Measurements from ENCODE around the gene SNAPC2. TPM values are rescaled to one million over a fixed set of nuclear protein-coding genes. Genes with fewer than 3 reads are reported as not detected.
"Not testable (repeated sequence)": the region's sequence is repeated elsewhere in the genome, so short reads cannot be mapped to it uniquely, and the experiment has no call there.

Gene SNAPC2
- total RNA-seq, 2 donors from 2014 or later, result 14.1 to 16.5 TPM

DNA sequence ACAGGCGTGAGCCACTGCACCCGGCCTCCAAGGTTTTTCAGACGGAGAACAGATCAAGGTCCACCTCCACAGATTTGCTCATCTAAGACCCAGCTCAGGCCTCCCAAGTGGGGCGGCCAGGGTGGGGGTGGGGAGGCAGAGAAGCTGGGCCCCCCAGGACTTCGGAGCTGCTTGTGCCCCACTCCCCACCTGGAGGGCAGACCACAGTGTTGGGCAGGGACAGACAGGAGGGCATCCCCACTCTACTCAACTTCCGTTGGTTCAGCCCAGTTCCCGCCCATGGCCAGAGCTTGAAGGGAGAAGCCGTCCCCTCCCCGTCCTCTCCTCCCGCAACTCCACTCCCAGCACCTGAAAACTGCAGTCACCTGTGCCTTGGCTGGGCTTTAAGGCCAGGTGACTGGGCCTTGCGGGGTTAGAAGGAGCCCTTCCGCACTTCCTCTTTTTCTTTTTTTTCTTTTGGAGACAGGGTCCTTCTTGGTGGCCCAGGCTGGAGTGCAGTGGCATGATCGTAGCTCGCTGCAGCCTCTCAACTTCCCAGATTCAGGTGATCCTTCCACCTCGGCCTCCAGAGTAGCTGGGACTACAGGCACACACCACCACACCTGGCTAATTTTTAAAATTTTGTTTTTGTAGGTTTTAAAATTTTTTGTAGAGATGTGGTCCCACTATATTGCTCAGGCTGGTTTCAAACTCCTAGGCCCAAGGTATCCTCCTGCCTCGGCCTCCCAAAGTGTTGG, 32.6 kb upstream of the SNAPC2 start:
- H3K9me3 ChIP-seq, result no peaks in the 10 kb centered on the region
- no peak for DNase-seq (ENCODE audit: low spot score)
- peaks cover 0 to 6% of the 10 kb centered on the region in 2 donors for H3K27me3 ChIP-seq
- H3K4me3 ChIP-seq, result no peak overlapping the region
- H3K4me1 ChIP-seq, result peaks cover 0 to 9% of the 10 kb centered on the region in 2 donors
- TF ChIP-seq, protein P1, sequence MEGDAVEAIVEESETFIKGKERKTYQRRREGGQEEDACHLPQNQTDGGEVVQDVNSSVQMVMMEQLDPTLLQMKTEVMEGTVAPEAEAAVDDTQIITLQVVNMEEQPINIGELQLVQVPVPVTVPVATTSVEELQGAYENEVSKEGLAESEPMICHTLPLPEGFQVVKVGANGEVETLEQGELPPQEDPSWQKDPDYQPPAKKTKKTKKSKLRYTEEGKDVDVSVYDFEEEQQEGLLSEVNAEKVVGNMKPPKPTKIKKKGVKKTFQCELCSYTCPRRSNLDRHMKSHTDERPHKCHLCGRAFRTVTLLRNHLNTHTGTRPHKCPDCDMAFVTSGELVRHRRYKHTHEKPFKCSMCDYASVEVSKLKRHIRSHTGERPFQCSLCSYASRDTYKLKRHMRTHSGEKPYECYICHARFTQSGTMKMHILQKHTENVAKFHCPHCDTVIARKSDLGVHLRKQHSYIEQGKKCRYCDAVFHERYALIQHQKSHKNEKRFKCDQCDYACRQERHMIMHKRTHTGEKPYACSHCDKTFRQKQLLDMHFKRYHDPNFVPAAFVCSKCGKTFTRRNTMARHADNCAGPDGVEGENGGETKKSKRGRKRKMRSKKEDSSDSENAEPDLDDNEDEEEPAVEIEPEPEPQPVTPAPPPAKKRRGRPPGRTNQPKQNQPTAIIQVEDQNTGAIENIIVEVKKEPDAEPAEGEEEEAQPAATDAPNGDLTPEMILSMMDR (IDR thresholded peaks at IDR 0.05), result no peak
- no peaks in the 10 kb centered on the region for H3K36me3 ChIP-seq
- H3K27ac ChIP-seq, result no peak overlapping the region

DNA sequence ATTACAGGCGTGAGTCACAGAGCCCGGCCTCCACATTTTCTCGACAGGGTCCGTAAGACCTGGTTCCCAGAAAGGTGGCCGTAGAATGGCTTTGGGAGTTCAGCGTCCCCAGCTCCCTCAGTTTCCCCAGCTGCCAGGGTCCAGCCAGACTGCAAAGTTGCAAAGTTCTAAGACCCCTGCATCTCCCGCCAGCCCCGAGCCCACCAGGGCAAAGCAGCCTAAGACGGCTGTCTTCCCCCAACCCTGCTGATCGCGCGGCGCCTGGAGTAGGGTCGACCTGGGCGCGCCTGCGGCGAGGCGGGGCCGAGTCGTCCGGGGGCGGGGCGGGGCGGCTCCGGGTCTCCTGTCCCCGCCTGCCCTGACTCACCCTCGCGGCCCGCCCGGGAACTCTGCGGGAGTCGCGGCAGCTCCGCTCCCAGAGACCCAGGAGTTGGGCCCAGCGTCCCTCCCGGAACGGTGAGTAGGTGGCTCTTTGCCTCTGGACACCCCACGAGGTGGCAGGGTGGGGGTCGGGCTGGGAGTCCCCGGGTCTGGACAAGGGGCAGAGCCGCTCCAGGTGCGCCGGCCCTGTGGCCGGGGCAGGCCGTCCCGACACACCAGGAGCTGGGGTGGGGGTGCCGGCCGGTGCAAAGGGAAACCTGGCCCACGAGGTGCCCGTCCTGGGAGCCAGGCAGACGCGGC, 31.9 kb upstream of the SNAPC2 start, which contains the start of gene LRRC8E:
Gene LRRC8E (plus strand): TSS at position 366 of the 681 bp plus-strand sequence. CDS start 7,094 bp downstream, outside the sequence.
- TF ChIP-seq, protein P1 (IDR thresholded peaks at IDR 0.05), result no peak
- H3K9me3 ChIP-seq, result no peaks in the 10 kb centered on the region
- no peaks in the 10 kb centered on the region for H3K36me3 ChIP-seq
- no peak within 1 kb of the TSS for H3K27ac ChIP-seq
- no peak for DNase-seq (ENCODE audit: low spot score)
- H3K4me3 ChIP-seq, result peak within 1 kb of the TSS; percentile 34 to 49
- H3K4me1 ChIP-seq, result peaks cover 0 to 9% of the 10 kb centered on the region in 2 donors
- peaks cover 0 to 6% of the 10 kb centered on the region in 2 donors for H3K27me3 ChIP-seq

DNA sequence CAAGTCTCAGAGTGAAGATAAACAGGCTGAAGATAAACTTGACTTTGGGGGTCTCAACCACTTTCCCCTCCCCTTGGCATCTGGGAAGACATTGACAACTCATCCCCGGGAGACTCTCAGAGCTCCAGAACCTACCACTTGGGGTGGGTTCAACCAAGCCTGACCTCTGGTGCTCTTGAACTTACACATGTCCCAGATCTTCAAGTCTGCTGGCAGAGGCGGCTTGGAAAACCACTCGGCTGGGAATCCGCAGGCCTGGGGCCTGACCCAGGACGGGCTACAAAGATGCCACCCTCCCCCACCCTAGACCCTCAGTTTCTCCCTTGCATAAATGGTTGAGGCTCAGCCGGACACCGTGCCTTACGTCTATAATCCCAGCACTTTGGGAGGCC, 31.3 kb upstream of the SNAPC2 start:
- Histone ChIP-seq H3K36me3 (no peaks in the 10 kb centered on the region), H3K4me1 (peaks cover 0 to 9% of the 10 kb centered on the region in 2 donors), H3K27me3 (peaks cover 0 to 6% of the 10 kb centered on the region in 2 donors), H3K9me3 (no peaks in the 10 kb centered on the region), H3K27ac (no peak overlapping the region), H3K4me3 (peak overlapping the region; percentile 34 to 49)
- no peak for DNase-seq (ENCODE audit: low spot score)
- TF ChIP-seq, protein P1 (IDR thresholded peaks at IDR 0.05), result no peak

DNA sequence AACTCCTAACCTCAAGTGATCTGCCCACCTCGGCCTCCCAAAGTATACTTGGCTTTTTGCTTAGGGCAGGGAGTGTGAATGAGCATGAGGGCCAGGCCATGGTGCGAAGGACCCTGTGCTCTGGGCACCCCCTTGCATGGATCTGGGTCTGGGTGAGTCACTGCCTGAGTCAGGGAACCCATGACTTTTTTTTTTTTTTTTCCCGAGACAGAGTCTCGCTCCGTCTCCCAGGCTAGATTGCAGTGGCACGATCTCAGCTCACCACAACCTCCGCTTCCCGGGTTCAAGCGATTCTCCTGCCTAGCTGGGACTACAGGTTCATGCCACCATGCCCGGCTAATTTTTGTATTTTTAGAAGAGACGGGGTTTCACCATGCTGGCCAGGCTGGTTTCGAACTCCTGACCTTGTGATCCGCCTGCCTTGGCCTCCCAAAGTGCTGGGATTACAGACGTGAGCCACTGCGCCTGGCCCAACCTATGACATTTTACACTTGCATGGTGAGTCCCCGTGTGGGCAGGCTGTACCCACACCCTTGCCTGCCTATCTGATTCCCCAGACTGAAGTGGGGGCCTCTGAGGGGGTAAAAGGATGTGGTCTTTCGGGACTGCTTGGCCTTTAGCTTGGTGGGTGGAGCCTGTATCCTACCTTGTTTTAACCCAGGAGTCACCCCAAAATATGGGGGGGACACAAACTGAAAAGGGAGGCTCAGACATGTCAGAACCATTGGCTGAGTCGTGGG, 26.6 kb upstream of the SNAPC2 start:
- not testable (repeated sequence) for H3K4me1 ChIP-seq; H3K4me3 ChIP-seq; H3K27me3 ChIP-seq; DNase-seq (ENCODE audit: low spot score); H3K36me3 ChIP-seq; H3K27ac ChIP-seq; H3K9me3 ChIP-seq

DNA sequence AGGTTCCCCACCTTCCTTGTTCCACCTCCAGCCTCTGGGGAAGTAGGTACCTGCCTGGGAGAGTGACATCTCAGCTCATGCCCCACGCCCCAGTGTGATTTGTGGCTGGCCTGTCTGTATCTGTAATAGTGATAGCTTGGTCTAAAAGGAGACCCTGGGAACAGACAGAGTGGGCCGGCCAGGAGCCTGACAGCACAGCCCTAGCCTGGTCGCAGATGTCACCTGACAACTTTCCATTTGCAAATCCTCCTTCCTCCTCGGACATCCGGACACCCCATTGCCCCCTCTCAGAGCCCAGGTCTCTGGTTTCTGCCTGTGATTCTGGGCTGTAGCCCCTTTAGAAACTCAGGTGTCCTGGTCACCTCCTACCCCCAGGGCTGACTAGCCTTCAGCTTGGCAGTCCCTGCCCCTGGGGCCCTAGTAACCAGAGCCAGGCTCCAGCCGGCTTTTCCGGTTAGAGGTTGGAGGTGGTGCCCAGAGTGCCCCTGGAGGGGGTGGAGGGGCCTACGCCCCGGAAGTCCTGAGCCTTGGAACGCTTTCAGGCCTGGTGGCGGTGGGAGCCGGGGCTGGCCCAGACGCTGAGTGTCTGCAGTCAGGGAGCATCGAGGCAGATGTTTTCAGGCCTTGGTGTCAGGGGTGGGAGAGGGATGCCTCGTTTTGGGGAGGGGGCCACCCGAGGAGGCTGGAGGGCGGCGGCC, 25.4 kb upstream of the SNAPC2 start:
- H3K4me3 ChIP-seq, result no peak overlapping the region
- TF ChIP-seq, protein P1 (IDR thresholded peaks at IDR 0.05), result no peak
- H3K9me3 ChIP-seq, result no peaks in the 10 kb centered on the region
- no peaks in the 10 kb centered on the region for H3K36me3 ChIP-seq
- no peak for DNase-seq (ENCODE audit: low spot score)
- no peaks in the 10 kb centered on the region for H3K4me1 ChIP-seq
- no peak overlapping the region for H3K27ac ChIP-seq
- H3K27me3 ChIP-seq, result no peaks in the 10 kb centered on the region
